T-helper 2 cell treated with Interferon-gamma antibody and Interleukin-4, amounts not matched to agents 5 μg/mL and 100 μg/mL, for 36 hours (primary cell): ENCODE data around the gene NR4A1.

Experiments
- DNase-seq: peaks from one replicate; pipeline ENCODE4 v3.0.0; 2021; ENCODE audit warnings: low spot score
- H3K27ac Mint-ChIP-seq: one replicate; pipeline ENCODE4 v1.8.0; 2021; ENCODE audit warnings: mild to moderate bottlenecking, mixed read lengths
- H3K27me3 Mint-ChIP-seq: one replicate; pipeline ENCODE4 v1.8.0; 2021; ENCODE audit warnings: low read depth, mixed read lengths
- H3K36me3 Mint-ChIP-seq: one replicate; pipeline ENCODE4 v1.8.0; 2021; ENCODE audit warnings: low read depth, mixed read lengths
- H3K4me1 Mint-ChIP-seq: one replicate; pipeline ENCODE4 v1.8.0; 2021; ENCODE audit warnings: low read depth, mixed read lengths
- H3K4me3 Mint-ChIP-seq: one replicate; pipeline ENCODE4 v1.8.0; 2022; ENCODE audit warnings: mild to moderate bottlenecking, moderate library complexity, mixed read lengths
- H3K9me3 Mint-ChIP-seq: one replicate; pipeline ENCODE4 v1.8.0; 2021; ENCODE audit warnings: mixed read lengths

NR4A1 gene

DNA sequence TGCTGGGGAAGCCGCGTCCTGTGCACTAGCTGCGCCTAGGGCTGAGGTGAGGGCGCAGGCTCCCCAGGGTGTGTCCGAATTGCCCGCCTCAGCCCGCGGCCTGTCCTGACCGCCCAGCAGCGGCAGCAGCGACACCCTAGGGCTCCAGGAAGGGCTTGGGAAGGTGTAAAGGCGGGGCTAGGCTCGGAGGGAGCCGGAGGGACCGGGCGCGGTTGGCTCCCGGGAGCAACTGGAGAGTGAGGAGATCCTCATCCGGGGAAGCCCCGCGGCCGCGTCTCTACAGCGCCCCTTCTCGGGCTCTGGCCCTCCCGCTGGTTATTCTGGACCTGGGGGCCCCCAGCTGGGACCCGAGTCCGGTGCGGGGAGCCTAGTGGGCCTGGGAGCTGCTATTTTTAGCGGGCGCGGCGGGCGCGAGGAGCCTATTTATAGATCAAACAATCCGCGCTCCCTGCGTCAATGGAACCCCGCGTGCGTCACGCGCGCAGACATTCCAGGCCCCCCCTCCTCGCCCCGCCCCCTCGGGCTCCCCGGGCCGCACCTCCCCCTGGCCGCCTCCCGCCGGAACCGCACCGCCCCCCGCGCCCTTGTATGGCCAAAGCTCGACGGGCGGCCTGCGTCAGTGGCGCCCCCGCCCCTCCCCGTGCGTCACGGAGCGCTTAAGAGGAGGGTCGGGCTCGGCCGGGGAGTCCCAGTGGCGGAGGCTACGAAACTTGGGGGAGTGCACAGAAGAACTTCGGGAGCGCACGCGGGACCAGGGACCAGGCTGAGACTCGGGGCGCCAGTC lies at the start of gene NR4A1:
Gene NR4A1 (plus strand): TSS at position 685 of the 784 bp plus-strand sequence. CDS start 2,887 bp downstream, outside the sequence.
- H3K4me3 Mint-ChIP-seq: peak within 1 kb of the TSS; percentile 89
- no peaks in the 10 kb centered on the region for H3K9me3 Mint-ChIP-seq
- peaks cover 6% of the 10 kb centered on the region for H3K27me3 Mint-ChIP-seq
- H3K36me3 Mint-ChIP-seq: no peaks in the 10 kb centered on the region
- DNase-seq: peak; percentile 98
- peaks cover 29% of the 10 kb centered on the region for H3K4me1 Mint-ChIP-seq
- H3K27ac Mint-ChIP-seq: peak within 1 kb of the TSS; percentile 90

DNA sequence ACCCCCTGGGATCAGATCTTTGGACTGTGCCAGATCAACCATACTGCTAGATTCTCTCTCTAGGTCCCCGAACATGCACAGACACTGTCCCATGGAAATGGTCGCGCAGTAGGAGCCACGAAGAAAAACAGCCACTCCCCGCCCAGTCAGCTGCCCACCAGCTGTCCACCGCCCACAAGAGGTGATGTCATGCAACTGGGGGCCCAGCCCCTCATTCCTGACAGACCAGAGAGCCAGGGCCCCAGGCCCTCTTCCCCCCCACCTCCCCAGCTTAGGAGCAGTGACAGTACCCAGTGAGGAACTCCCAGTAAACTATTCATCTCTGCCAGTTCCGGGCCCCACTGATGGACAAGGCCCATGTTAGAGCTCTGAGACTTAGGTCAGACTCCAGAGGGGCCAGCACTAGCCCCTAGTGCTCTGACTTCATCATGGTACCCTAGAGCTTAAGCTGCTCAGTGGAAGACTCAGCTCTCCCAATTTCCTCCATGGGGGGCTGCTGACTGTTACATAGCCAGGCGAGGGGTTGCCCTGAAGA lies 48.2 kb upstream of the NR4A1 start:
- Mint-ChIP-seq H3K4me1 (peaks cover 7% of the 10 kb centered on the region), H3K4me3 (no peak overlapping the region), H3K27me3 (peaks cover 39% of the 10 kb centered on the region), H3K27ac (no peak overlapping the region), H3K9me3 (no peaks in the 10 kb centered on the region), H3K36me3 (no peaks in the 10 kb centered on the region)
- DNase-seq: no peak

GRCh38 chr12:52003591-52003990 lies 47.7 kb upstream of the NR4A1 start:
- peaks cover 44% of the 10 kb centered on the region for H3K27me3 Mint-ChIP-seq

DNA sequence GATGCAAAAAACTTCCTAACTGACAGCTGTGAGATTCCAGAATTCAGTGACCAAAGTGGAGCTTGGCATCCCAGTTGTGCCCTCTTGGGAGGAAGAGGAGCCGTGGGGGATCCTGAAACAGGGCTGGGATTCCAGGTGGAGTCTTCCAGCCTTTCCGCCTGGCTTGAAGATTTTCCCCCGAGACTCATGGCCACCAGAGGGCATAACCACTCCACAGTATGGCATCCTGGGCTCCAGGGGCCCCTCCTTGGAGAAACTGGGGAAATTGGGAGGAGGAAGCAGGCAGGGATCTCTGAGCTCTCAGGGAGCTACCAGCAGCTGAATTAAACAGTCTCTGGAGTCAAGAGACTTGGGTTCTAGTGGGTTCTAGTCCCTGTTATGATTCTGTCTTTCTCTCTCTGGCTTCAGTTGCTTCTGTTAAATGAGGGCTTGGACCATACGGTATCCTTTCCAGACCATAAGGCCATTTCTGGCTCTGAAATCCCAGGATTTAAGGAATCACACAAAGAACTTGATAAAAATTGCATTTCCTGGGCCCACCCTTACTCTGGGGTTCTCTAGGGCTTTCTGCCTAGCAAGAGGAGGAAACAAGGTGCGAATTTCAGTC lies 47.1 kb upstream of the NR4A1 start:
- Mint-ChIP-seq H3K4me3 (no peak overlapping the region), H3K27me3 (peaks cover 47% of the 10 kb centered on the region), H3K9me3 (no peaks in the 10 kb centered on the region), H3K4me1 (peaks cover 10% of the 10 kb centered on the region), H3K27ac (no peak overlapping the region), H3K36me3 (no peaks in the 10 kb centered on the region)
- DNase-seq: no peak

More at GRCh38 chr12:52003591-52003990, 47.7 kb upstream of the NR4A1 start:
- H3K27ac Mint-ChIP-seq: no peak overlapping the region
- H3K36me3 Mint-ChIP-seq: no peaks in the 10 kb centered on the region
- no peaks in the 10 kb centered on the region for H3K9me3 Mint-ChIP-seq
- DNase-seq: no peak
- H3K4me3 Mint-ChIP-seq: no peak overlapping the region
- H3K4me1 Mint-ChIP-seq: peaks cover 10% of the 10 kb centered on the region

- Mint-ChIP-seq H3K27me3 (peaks cover 47% of the 10 kb centered on the region), H3K27ac (no peak overlapping the region)
- DNase-seq: no peak
These were observed 45.9 kb upstream of the NR4A1 start for GRCh38 chr12:52005218-52005902.

DNA sequence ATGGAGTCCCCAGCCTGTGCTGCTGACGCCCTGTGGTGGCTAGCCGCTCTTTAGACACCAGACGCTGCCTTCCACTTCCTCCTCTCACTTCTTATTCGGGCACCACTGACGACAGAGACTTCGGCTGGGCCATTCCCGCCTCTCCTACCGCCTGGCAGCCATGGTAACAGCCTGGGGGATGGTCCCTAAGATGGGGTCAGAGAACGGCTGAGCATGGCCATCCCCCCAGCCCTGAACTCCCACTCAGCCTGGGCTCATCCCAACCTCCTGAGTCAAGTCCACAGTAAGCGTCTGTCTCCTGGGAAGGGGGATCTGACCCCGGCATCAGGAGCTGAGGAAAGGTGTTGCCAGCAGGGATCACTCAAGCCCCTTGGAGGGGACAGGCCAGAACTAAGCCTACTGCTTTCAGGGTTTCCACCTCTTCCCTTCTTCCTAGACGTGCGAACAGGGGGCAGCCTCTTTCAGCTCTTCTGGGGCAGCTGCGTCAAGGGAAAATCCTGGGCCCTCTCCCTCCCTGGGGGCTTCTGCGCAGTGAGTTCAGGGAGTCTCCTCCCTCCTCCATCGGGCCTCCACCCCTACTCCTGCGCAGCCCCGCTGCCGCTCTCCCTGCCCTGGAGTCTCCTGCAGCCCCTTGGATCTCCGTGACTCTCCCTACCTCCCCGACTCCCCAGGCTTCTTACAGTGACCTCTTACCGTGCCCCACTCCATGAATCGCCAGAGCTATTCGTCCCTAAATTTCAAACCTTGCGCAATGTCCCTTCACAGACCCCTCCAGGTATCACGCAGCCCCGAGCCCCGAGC lies 45.1 kb upstream of the NR4A1 start:
- Mint-ChIP-seq H3K4me3 (peak overlapping the region; percentile 77), H3K27me3 (peaks cover 47% of the 10 kb centered on the region), H3K27ac (no peak overlapping the region), H3K4me1 (peaks cover 10% of the 10 kb centered on the region), H3K9me3 (no peaks in the 10 kb centered on the region), H3K36me3 (no peaks in the 10 kb centered on the region)
- DNase-seq: no peak

More at GRCh38 chr12:52005218-52005902, 45.9 kb upstream of the NR4A1 start:
- Mint-ChIP-seq H3K36me3 (no peaks in the 10 kb centered on the region), H3K4me1 (peaks cover 10% of the 10 kb centered on the region), H3K9me3 (no peaks in the 10 kb centered on the region), H3K4me3 (no peak overlapping the region)

DNA sequence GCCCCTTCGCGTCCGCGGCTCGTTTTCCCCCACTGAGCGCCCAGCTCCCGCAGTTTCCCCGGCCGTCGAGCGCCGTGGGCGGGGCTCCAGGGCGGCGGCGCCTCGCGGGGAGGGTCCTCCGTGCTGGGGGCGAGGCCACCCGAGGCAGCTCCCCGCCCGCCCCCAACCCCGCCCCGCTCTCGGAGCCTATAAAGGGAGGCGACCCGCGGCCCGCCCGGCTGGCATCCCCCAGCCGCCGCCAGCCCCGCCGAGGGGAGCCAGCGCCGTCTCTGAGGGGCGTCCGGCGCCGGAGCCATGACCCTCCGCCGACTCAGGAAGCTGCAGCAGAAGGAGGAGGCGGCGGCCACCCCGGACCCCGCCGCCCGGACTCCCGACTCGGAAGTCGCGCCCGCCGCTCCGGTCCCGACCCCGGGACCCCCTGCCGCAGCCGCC lies 44.5 kb upstream of the NR4A1 start, which contains the start of gene TAMALIN:
Gene TAMALIN (plus strand): TSS at position 221 of the 432 bp plus-strand sequence. CDS start 74 bp downstream, at position 295.
- Mint-ChIP-seq H3K27ac (peak within 1 kb of the TSS; percentile 26), H3K27me3 (peaks cover 47% of the 10 kb centered on the region), H3K9me3 (no peaks in the 10 kb centered on the region), H3K4me1 (peaks cover 10% of the 10 kb centered on the region), H3K4me3 (peak within 1 kb of the TSS; percentile 77), H3K36me3 (no peaks in the 10 kb centered on the region)
- DNase-seq: peak; percentile 56

DNA sequence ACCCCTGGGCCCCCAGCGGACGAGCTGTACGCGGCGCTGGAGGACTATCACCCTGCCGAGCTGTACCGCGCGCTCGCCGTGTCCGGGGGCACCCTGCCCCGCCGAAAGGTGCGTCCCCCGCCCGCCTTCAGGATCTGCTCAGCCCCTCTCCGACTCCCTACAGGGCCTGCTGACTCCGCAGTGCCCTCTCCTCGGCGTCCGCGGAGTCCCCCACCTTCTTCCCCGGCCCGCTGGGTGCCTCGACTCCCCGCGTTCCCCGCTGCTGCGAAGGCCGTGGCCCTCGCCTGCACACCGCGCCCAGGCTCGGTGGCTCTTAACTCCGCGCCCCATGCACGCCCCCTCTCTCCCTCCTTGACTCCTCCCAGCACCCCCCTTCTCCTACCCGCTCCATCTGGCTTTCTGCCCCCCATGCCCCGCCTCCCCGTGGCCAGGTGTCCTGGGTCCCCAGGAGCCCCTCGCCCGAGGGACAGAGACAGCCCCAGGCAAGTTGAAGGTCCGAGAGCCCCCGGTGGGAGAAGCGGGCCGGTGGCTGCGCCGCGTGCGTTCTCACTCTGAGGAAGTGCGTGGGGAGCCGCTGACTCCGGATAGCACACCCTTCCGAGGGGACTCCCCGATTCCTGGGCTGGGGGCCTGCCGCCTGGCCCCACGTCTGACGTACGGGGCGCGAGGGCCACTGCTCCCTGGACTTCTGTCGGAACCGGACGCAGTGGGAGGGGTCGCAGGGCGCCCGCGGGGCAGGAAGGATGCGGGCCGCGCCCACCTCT lies 43.9 kb upstream of the NR4A1 start:
- no peaks in the 10 kb centered on the region for H3K36me3 Mint-ChIP-seq
- peak overlapping the region; percentile 72 for H3K4me3 Mint-ChIP-seq
- peak; percentile 13 for DNase-seq
- H3K9me3 Mint-ChIP-seq: no peaks in the 10 kb centered on the region
- peak overlapping the region; percentile 26 for H3K27ac Mint-ChIP-seq
- peaks cover 10% of the 10 kb centered on the region for H3K4me1 Mint-ChIP-seq
- peaks cover 47% of the 10 kb centered on the region for H3K27me3 Mint-ChIP-seq

GRCh38 chr12:52007982-52008510 lies 43.2 kb upstream of the NR4A1 start:
- H3K27me3 Mint-ChIP-seq: peaks cover 47% of the 10 kb centered on the region
- DNase-seq: no peak
- H3K9me3 Mint-ChIP-seq: no peaks in the 10 kb centered on the region
- peak overlapping the region; percentile 63 for H3K4me3 Mint-ChIP-seq
- no peak overlapping the region for H3K27ac Mint-ChIP-seq
- no peaks in the 10 kb centered on the region for H3K36me3 Mint-ChIP-seq
- peaks cover 10% of the 10 kb centered on the region for H3K4me1 Mint-ChIP-seq

DNA sequence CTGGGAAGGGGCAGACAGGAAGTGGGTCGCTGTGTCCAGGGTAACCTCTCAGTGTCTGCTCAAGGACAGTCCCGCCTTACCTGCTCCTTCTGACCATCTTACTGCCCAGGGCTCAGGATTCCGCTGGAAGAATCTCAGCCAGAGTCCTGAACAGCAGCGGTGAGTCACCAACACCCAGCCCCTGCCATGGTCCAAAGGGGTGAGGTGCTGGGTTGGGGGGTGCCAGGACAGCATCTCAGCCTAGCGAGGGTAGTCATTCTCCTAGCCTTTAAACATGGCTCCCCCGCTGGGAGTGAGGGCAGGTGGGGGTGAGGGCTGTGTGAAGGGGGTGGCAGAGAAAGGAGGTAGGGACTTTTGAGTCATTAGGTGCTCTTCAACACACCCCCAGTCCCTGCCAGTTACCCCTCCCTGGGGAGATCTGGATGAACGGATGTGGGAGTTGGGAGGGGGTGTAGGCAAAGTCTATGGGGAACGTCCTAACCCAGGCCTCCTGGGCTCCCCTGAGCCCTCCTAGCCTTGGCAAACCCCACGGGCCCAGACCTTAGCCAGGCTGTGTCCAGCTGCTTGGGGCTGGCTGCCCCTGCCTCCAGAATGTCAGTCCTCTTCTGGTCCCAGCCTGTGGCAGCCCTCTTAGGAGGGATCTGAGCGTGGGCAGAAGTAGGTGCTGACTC lies 42.0 kb upstream of the NR4A1 start:
- DNase-seq: no peak
- H3K4me3 Mint-ChIP-seq: no peak overlapping the region

DNA sequence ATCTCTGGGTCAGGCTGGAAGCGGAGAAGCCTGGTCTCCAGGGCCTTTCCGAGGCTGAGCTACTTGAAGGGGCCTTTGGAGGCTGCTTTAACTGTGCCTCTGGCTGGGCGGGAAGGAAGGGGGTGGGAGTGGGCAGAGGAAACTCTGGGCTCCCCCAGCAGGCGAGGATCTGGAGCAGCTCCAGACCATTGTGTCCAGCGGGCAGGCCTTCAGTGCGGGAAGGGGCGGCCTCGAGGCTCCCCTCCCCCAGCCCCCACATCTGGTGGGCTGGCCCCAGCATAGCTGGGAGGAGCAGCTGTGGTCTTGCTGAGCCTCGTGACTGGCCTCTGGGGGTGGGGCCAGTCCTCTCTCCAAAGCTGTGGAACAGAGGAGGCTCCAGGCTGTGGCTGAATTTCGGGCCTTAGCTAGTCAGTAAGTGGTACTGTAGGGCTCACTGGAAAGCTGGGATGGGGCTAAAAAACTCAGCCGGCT lies 41.1 kb upstream of the NR4A1 start:
- Mint-ChIP-seq H3K4me3 (no peak overlapping the region), H3K27me3 (peaks cover 30% of the 10 kb centered on the region), H3K9me3 (no peaks in the 10 kb centered on the region), H3K36me3 (no peaks in the 10 kb centered on the region), H3K4me1 (peaks cover 10% of the 10 kb centered on the region), H3K27ac (no peak overlapping the region)
- DNase-seq: no peak

More for the DNA sequence above, 42.0 kb upstream of the NR4A1 start:
- Mint-ChIP-seq H3K36me3 (no peaks in the 10 kb centered on the region), H3K27ac (no peak overlapping the region), H3K9me3 (no peaks in the 10 kb centered on the region), H3K27me3 (peaks cover 38% of the 10 kb centered on the region), H3K4me1 (peaks cover 10% of the 10 kb centered on the region)
